Upper lobe of right lung (tissue), 1 donor: ENCODE data around the gene ITLN2. TPM values are rescaled to one million over a fixed set of nuclear protein-coding genes. Genes with fewer than 3 reads are reported as not detected.
A peak's percentile ranks its signal among the peaks of the same experiment; 100 is the strongest.

Source experiments
- ATAC-seq: fragments of 200-7000 bp; cut with Tn5 transposase; one replicate; pipeline ENCODE4 v1.9.1; 2020; ENCODE audit warnings: mild to moderate bottlenecking, moderate library complexity
- DNase-seq: peaks from one replicate; pipeline ENCODE4 v3.0.0-alpha.2; 2020
- H3K27ac ChIP-seq: fragments of 200-600 bp; one replicate; pipeline ENCODE4 v1.8.0; 2022
- H3K27me3 ChIP-seq: fragments of 200-600 bp; one replicate; pipeline ENCODE4 v1.8.0; 2022; ENCODE audit warnings: mild to moderate bottlenecking
- H3K36me3 ChIP-seq: fragments of 200-600 bp; one replicate; pipeline ENCODE4 v1.8.0; 2022
- H3K4me1 ChIP-seq: fragments of 200-600 bp; one replicate; pipeline ENCODE4 v1.8.0; 2022
- H3K4me3 ChIP-seq: fragments of 200-600 bp; one replicate; pipeline ENCODE4 v1.8.0; 2022; ENCODE audit warnings: mild to moderate bottlenecking
- H3K9me3 ChIP-seq: fragments of 200-600 bp; one replicate; pipeline ENCODE4 v1.8.0; 2022
- intact Hi-C: fragments of 100-400 bp; cut with DNase I; formaldehyde crosslinking; loops from one replicate; pipeline ENCODE4 v1.11.0; 2022
- total RNA-seq: library from RNA; stranded (reverse); fragmentation: NEBNext Ultra II Directional; extraction: Animal tissue kit (Norgen Biotek cat#: 25700); gene quantifications from one replicate; pipeline ENCODE4 v1.2.1, GENCODE V29; 2021
- TF ChIP-seq, protein P1 (sequence below): fragments of 200-600 bp; IDR thresholded peaks from one replicate; pipeline ENCODE4 v1.8.0; 2022; ENCODE audit warnings: antibody characterized with exemption
- donor health status: DM: no; HTN: yes; CAD: no; lungs with severe emphysema.

ITLN2 gene
- total RNA-seq, 1 donor from 2014 or later, result 44.1 TPM

DNA sequence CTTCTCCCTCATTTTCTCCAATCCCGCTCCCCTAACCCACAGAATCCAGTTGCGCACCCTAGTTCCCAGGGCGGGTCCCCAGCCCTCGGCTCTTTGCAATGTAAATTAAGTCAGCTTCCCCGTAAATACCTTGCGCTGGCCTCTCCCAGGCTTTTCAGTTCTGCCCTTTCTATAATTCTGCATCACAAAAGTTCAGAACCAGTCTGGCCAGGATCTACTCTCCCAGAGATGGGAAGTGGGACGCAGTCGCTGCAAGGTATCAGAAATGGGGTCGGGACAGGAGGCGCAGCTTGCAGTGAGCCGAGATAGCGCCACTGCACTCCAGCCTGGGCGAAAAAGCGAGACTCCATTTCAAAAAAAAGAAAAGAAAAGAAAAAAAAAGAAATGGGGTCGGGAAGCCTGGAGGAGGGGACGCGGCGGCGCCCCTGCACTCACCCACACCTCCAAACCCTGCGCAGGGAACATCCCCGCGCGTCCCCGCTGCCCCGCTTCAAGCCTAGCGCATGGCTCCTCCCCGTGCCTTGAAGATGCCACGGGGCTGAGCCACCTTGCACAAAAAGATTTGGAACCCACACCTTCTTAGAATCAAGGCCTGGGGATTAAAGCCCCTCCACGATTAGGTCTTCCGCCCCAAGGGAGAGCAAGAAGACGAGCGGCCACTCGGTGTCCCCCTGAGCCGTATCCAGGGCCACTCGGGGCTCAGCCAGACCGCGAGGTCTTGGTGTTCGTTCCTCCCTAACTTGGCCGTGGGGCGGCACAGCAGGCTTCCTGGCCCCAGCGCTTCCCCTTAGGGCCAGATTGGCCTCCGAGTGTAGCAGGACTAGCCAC lies 27.2 kb upstream of the ITLN2 start:
- no peak for DNase-seq
- intact Hi-C loops, result no loop called here
- Histone ChIP-seq H3K4me1 (peaks cover 7% of the 10 kb centered on the region), H3K36me3 (no peaks in the 10 kb centered on the region), H3K4me3 (peak overlapping the region; percentile 21), H3K9me3 (no peaks in the 10 kb centered on the region), H3K27me3 (peaks cover 15% of the 10 kb centered on the region), H3K27ac (no peak overlapping the region)
- TF ChIP-seq, protein P1, sequence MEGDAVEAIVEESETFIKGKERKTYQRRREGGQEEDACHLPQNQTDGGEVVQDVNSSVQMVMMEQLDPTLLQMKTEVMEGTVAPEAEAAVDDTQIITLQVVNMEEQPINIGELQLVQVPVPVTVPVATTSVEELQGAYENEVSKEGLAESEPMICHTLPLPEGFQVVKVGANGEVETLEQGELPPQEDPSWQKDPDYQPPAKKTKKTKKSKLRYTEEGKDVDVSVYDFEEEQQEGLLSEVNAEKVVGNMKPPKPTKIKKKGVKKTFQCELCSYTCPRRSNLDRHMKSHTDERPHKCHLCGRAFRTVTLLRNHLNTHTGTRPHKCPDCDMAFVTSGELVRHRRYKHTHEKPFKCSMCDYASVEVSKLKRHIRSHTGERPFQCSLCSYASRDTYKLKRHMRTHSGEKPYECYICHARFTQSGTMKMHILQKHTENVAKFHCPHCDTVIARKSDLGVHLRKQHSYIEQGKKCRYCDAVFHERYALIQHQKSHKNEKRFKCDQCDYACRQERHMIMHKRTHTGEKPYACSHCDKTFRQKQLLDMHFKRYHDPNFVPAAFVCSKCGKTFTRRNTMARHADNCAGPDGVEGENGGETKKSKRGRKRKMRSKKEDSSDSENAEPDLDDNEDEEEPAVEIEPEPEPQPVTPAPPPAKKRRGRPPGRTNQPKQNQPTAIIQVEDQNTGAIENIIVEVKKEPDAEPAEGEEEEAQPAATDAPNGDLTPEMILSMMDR, result no peak
- ATAC-seq, result peak; percentile 66

DNA sequence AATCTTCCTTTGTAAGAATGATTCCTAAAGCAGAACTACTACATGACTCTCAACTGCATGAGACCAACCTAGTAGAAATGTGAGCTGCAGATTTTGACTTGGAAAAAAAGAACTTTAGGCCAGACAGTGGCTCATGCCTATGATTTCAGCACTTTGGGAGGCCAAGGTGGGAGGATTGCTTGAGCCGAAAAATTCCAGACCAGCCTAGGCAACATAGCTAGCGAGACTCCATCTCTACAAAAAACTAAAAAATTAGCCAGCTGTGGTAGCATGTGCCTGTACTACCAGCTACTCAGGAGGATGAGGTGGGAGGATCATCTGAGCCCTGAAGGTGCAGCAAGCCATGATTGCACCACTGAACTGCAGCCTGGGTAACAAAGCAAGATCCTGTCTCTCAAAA lies 24.7 kb upstream of the ITLN2 start:
- TF ChIP-seq, protein P1, result no peak
- Histone ChIP-seq H3K36me3 (no peaks in the 10 kb centered on the region), H3K27ac (no peak overlapping the region), H3K4me1 (peaks cover 7% of the 10 kb centered on the region), H3K4me3 (no peak overlapping the region), H3K27me3 (peaks cover 15% of the 10 kb centered on the region), H3K9me3 (no peaks in the 10 kb centered on the region)
- no peak for DNase-seq
- intact Hi-C loops, result no loop called here
- no peak for ATAC-seq

DNA sequence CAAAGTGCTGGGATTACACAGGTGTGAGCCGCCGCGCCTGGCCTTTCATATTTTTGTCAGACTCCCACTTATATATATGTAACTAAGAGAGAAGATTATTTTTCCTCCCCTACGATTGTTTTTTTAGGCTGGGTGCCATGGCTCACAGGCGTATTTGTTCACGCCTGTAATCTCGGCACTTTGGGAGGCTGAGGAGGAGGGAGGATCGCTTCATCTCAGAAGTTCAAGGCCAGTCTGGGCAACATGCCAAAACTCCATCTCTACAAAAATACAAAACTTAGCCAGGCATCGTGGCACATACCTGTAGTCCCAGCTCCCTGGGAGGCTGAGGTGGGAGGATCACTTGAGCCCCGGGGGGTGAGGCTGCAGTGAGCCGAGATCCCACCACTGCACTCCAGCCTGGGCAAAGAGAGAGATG lies 23.9 kb upstream of the ITLN2 start:
- Histone ChIP-seq H3K36me3 (no peaks in the 10 kb centered on the region), H3K4me1 (peaks cover 7% of the 10 kb centered on the region)
- DNase-seq, result no peak

DNA sequence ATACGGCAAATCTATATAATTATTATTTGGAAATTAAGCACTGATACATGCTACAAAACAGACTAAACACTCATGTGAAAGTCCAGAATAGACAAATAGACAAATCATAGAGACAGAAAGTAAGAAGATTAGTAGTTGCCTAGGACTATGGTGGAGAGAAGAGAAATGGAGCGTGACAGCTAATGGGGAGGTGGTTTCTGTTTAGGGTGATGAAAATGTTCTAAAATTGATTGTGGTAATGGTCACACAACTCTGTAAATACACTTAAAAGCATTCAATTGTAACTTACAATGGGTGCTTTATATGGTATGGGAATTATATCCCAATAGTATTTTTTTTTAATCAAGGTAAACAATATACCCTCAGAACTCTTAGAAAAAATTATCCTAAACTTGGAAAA lies 20.4 kb upstream of the ITLN2 start:
- no peak for ATAC-seq
- no peak for DNase-seq
- intact Hi-C loops, result no loop called here
- Histone ChIP-seq H3K36me3 (no peaks in the 10 kb centered on the region), H3K27ac (no peak overlapping the region), H3K4me3 (no peak overlapping the region), H3K4me1 (no peaks in the 10 kb centered on the region), H3K27me3 (no peaks in the 10 kb centered on the region), H3K9me3 (no peaks in the 10 kb centered on the region)
- TF ChIP-seq, protein P1, result no peak

More for the DNA sequence above, 23.9 kb upstream of the ITLN2 start:
- peaks cover 15% of the 10 kb centered on the region for H3K27me3 ChIP-seq
- no peak overlapping the region for H3K27ac ChIP-seq
- TF ChIP-seq, protein P1, result no peak
- no peak overlapping the region for H3K4me3 ChIP-seq
- H3K9me3 ChIP-seq, result no peaks in the 10 kb centered on the region
- ATAC-seq, result no peak
- intact Hi-C loops, result no loop called here

DNA sequence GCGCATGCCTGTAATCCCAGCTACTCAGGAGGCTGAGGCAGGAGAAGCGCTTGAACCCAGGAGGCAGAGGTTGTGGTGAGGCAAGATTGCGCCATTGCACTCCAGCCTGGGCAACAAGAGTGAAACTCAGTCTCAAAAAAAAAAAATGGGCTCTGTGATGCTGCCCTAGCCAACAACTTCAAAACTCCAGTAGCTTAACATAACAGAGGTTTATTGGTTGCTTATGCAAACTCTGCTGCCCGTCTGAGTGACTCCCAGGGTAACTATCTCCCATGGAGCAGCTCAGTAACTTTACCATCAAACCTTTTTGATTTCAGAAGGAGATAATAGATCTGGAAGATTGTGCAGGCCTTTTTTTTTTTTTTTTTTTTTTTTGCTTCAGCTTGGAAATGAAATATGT lies 18.9 kb upstream of the ITLN2 start:
- no peak for DNase-seq
- ATAC-seq, result no peak
- Histone ChIP-seq H3K4me1 (no peaks in the 10 kb centered on the region), H3K9me3 (no peaks in the 10 kb centered on the region), H3K27me3 (no peaks in the 10 kb centered on the region), H3K27ac (no peak overlapping the region), H3K36me3 (no peaks in the 10 kb centered on the region), H3K4me3 (no peak overlapping the region)
- TF ChIP-seq, protein P1, result no peak
- intact Hi-C loops, result no loop called here
